WTC11 (cell line): ENCODE data around the gene ERC2. TPM values are rescaled to one million over a fixed set of nuclear protein-coding genes. Genes with fewer than 3 reads are reported as not detected.

Experiments
- ATAC-seq: fragments of 200-7000 bp; cut with Tn5 transposase; 2 replicates; pipeline ENCODE4 v1.10.0; 2021; ENCODE audit warnings: mild to moderate bottlenecking, moderate library complexity
- CTCF ChIA-PET: fragments of 300-600 bp; sonication (Branson Sonifier 250); formaldehyde crosslinking; loops from one replicate; lab custom pipeline; 2021; ENCODE audit warnings: antibody characterized with exemption; lab: Charles Lee
- POLR2A ChIA-PET: fragments of 350-600 bp; sonication (Branson Sonifier 250); formaldehyde crosslinking; loops from one replicate; lab custom pipeline; 2021; ENCODE audit warnings: antibody characterized with exemption; lab: Charles Lee
- DNase-seq: peaks from one replicate; pipeline ENCODE4 v3.0.0; 2021; ENCODE audit warnings: low spot score
- H3K27ac Mint-ChIP-seq: 2 replicates; pipeline ENCODE4 v1.8.0; 2021; ENCODE audit warnings: mixed read lengths
- H3K27me3 Mint-ChIP-seq: 2 replicates; pipeline ENCODE4 v1.8.0; 2021; ENCODE audit warnings: low read depth, mild to moderate bottlenecking, moderate library complexity, mixed read lengths
- H3K36me3 Mint-ChIP-seq: 2 replicates; pipeline ENCODE4 v1.8.0; 2021; ENCODE audit warnings: mixed read lengths
- H3K4me1 Mint-ChIP-seq: 2 replicates; pipeline ENCODE4 v1.8.0; 2022; ENCODE audit warnings: mixed read lengths
- H3K4me3 Mint-ChIP-seq: 2 replicates; pipeline ENCODE4 v1.8.0; 2021; ENCODE audit warnings: mild to moderate bottlenecking, moderate library complexity, mixed read lengths
- H3K9me3 Mint-ChIP-seq: 2 replicates; pipeline ENCODE4 v1.8.0; 2021; ENCODE audit warnings: mixed read lengths
- CREM ChIP-seq: sonication (generic); formaldehyde crosslinking; IDR thresholded peaks from 2 replicates; pipeline ENCODE4 v1.8.1; 2022; ENCODE audit warnings: mild to moderate bottlenecking, missing genetic modification reagents, moderate library complexity
- RORB ChIP-seq: fragments of 250-450 bp; sonication (Bioruptor Pico); IDR thresholded peaks from 2 replicates; pipeline ENCODE4 v1.9.0; 2021; ENCODE audit warnings: mild to moderate bottlenecking
- TEAD1 ChIP-seq: sonication (generic); formaldehyde crosslinking; IDR thresholded peaks from 2 replicates; pipeline ENCODE4 v1.8.0; 2022; ENCODE audit warnings: mild to moderate bottlenecking, missing genetic modification reagents
- ZNF138 ChIP-seq: sonication (generic); formaldehyde crosslinking; conservative IDR thresholded peaks from 2 replicates; pipeline ENCODE4 v1.8.1; 2022; ENCODE audit warnings: mild to moderate bottlenecking, moderate library complexity, missing genetic modification reagents
- ZNF219 ChIP-seq: sonication (generic); formaldehyde crosslinking; IDR thresholded peaks from 2 replicates; pipeline ENCODE4 v1.8.0; 2023; ENCODE audit warnings: missing genetic modification reagents, mild to moderate bottlenecking, borderline replicate concordance
- ZNF423 ChIP-seq: fragments of 250-450 bp; sonication (Bioruptor Pico); IDR thresholded peaks from 2 replicates; pipeline ENCODE4 v2.1.2; 2022; ENCODE audit warnings: mild to moderate bottlenecking, moderate library complexity
- ZNF671 ChIP-seq: fragments of 250-450 bp; sonication (Bioruptor Pico); IDR thresholded peaks from 2 replicates; pipeline ENCODE4 v1.8.0; 2021; ENCODE audit warnings: mild to moderate bottlenecking
- total RNA-seq: library from RNA; stranded (reverse); gene quantifications from 3 replicates; pipeline ENCODE4 v1.2.3, GENCODE V29; 2021
- TF ChIP-seq, protein P1 (sequence below): fragments of 250-450 bp; sonication (Bioruptor Pico); IDR thresholded peaks from 2 replicates; pipeline ENCODE4 v1.9.0; 2021; ENCODE audit warnings: mild to moderate bottlenecking
- TF ChIP-seq, protein P2 (sequence below): sonication (generic); formaldehyde crosslinking; IDR thresholded peaks from 2 replicates; pipeline ENCODE4 v1.8.1; 2023; ENCODE audit warnings: mild to moderate bottlenecking, moderate library complexity, missing genetic modification reagents
- TF ChIP-seq, protein P3 (sequence below): sonication (generic); formaldehyde crosslinking; IDR thresholded peaks from 2 replicates; pipeline ENCODE4 v1.8.1; 2023; ENCODE audit warnings: mild to moderate bottlenecking, missing genetic modification reagents
- TF ChIP-seq, protein P4 (sequence below): fragments of 250-450 bp; sonication (Bioruptor Pico); IDR thresholded peaks from 2 replicates; pipeline ENCODE4 v2.1.2; 2022; ENCODE audit warnings: mild to moderate bottlenecking, moderate library complexity
- TF ChIP-seq, protein P5 (sequence below): sonication (generic); formaldehyde crosslinking; IDR thresholded peaks from 2 replicates; pipeline ENCODE4 v1.8.1; 2022; ENCODE audit warnings: mild to moderate bottlenecking, moderate library complexity, missing genetic modification reagents
- TF ChIP-seq, protein P6 (sequence below): sonication (generic); formaldehyde crosslinking; IDR thresholded peaks from 2 replicates; pipeline ENCODE4 v1.8.0; 2022; ENCODE audit warnings: mild to moderate bottlenecking, missing genetic modification reagents
- TF ChIP-seq, protein P7 (sequence below): sonication (generic); formaldehyde crosslinking; IDR thresholded peaks from 2 replicates; pipeline ENCODE4 v1.8.0; 2023; ENCODE audit warnings: mild to moderate bottlenecking, missing genetic modification reagents

The ERC2 gene
- total RNA-seq, 1 experiment from 2014 or later, result 23.5 TPM

DNA sequence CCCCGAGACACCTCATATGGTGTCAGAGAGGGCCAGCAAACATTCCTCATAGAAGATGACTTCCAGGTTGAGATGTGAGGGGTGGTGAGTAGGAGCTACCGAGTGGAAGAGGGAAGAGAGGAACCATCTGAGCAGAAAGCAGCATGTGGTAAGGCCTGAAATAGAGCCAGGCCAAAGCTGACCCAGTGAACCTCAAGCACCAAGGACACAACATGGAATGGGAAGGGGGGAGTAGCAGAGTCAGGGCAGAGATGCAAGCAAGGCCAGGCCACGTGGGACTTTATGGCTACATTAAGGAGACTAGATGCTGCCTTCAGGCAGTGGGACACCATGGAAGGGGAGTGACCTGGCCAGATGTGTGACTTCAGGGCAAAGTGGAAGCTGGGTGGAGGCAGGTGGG is 942.8 kb downstream of the ERC2 start (continued):
- TF ChIP-seq, protein P1, sequence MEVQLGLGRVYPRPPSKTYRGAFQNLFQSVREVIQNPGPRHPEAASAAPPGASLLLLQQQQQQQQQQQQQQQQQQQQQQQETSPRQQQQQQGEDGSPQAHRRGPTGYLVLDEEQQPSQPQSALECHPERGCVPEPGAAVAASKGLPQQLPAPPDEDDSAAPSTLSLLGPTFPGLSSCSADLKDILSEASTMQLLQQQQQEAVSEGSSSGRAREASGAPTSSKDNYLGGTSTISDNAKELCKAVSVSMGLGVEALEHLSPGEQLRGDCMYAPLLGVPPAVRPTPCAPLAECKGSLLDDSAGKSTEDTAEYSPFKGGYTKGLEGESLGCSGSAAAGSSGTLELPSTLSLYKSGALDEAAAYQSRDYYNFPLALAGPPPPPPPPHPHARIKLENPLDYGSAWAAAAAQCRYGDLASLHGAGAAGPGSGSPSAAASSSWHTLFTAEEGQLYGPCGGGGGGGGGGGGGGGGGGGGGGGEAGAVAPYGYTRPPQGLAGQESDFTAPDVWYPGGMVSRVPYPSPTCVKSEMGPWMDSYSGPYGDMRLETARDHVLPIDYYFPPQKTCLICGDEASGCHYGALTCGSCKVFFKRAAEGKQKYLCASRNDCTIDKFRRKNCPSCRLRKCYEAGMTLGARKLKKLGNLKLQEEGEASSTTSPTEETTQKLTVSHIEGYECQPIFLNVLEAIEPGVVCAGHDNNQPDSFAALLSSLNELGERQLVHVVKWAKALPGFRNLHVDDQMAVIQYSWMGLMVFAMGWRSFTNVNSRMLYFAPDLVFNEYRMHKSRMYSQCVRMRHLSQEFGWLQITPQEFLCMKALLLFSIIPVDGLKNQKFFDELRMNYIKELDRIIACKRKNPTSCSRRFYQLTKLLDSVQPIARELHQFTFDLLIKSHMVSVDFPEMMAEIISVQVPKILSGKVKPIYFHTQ, result no peak
- TF ChIP-seq, protein P2, sequence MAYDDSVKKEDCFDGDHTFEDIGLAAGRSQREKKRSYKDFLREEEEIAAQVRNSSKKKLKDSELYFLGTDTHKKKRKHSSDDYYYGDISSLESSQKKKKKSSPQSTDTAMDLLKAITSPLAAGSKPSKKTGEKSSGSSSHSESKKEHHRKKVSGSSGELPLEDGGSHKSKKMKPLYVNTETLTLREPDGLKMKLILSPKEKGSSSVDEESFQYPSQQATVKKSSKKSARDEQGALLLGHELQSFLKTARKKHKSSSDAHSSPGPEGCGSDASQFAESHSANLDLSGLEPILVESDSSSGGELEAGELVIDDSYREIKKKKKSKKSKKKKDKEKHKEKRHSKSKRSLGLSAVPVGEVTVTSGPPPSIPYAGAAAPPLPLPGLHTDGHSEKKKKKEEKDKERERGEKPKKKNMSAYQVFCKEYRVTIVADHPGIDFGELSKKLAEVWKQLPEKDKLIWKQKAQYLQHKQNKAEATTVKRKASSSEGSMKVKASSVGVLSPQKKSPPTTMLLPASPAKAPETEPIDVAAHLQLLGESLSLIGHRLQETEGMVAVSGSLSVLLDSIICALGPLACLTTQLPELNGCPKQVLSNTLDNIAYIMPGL (CRISPR knock-in tag), result no peak
- TF ChIP-seq, protein P3, sequence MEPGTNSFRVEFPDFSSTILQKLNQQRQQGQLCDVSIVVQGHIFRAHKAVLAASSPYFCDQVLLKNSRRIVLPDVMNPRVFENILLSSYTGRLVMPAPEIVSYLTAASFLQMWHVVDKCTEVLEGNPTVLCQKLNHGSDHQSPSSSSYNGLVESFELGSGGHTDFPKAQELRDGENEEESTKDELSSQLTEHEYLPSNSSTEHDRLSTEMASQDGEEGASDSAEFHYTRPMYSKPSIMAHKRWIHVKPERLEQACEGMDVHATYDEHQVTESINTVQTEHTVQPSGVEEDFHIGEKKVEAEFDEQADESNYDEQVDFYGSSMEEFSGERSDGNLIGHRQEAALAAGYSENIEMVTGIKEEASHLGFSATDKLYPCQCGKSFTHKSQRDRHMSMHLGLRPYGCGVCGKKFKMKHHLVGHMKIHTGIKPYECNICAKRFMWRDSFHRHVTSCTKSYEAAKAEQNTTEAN, result no peak
- TF ChIP-seq, protein P4, sequence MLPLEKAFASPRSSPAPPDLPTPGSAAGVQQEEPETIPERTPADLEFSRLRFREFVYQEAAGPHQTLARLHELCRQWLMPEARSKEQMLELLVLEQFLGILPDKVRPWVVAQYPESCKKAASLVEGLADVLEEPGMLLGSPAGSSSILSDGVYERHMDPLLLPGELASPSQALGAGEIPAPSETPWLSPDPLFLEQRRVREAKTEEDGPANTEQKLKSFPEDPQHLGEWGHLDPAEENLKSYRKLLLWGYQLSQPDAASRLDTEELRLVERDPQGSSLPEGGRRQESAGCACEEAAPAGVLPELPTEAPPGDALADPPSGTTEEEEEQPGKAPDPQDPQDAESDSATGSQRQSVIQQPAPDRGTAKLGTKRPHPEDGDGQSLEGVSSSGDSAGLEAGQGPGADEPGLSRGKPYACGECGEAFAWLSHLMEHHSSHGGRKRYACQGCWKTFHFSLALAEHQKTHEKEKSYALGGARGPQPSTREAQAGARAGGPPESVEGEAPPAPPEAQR, result no peak
- TF ChIP-seq, all 79 proteins: peak for 0

DNA sequence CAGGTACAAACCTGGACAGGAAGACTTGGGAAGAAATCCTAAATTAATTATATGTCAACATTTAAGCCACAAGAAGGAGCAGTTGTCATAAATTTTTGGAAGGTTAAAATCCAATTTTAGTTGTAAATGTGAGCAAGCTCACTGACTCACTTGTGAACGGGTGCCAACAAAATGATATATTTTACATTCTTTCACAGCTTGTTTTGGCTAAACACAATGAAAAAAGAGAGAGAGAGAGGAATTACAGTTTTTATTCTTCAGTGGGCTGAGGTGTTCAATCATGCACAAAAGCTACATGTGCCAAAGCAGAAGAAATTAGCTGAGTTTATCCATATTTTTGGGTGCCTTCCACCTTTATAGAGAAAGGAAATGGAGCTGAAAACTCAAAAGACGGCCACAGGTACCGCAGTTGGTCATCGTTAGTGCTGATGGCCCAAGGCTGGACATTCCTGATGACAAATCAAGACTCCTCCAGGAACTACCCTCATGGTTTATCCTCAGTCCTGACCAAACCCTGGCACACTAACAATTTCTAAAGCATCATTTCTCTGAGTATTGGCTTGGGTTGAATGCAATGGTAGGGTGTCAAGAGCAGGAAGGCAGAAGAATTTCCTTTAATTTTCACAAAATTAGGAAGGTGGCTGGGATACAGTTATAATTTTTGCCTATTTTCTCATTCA is 943.6 kb downstream of the ERC2 start:
- peaks cover 28% of the 10 kb centered on the region for H3K4me1 Mint-ChIP-seq
- ATAC-seq (no peak), DNase-seq (no peak)
- CTCF ChIA-PET, result interaction anchor here (1.7 kb wide), 1 partner anchor 12 kb away, joined by 3 read pairs; no protein-coding TSS in a partner anchor
- no peak for TF ChIP-seq ZNF423
- no peak for TF ChIP-seq RORB (CRISPR knock-in tag)
- TF ChIP-seq, protein P5, sequence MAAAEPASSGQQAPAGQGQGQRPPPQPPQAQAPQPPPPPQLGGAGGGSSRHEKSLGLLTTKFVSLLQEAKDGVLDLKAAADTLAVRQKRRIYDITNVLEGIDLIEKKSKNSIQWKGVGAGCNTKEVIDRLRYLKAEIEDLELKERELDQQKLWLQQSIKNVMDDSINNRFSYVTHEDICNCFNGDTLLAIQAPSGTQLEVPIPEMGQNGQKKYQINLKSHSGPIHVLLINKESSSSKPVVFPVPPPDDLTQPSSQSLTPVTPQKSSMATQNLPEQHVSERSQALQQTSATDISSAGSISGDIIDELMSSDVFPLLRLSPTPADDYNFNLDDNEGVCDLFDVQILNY (CRISPR knock-in tag), result no peak
- TF ChIP-seq, protein P6, sequence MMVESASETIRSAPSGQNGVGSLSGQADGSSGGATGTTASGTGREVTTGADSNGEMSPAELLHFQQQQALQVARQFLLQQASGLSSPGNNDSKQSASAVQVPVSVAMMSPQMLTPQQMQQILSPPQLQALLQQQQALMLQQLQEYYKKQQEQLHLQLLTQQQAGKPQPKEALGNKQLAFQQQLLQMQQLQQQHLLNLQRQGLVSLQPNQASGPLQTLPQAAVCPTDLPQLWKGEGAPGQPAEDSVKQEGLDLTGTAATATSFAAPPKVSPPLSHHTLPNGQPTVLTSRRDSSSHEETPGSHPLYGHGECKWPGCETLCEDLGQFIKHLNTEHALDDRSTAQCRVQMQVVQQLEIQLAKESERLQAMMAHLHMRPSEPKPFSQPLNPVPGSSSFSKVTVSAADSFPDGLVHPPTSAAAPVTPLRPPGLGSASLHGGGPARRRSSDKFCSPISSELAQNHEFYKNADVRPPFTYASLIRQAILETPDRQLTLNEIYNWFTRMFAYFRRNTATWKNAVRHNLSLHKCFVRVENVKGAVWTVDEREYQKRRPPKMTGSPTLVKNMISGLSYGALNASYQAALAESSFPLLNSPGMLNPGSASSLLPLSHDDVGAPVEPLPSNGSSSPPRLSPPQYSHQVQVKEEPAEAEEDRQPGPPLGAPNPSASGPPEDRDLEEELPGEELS (CRISPR knock-in tag), result no peak
- TF ChIP-seq ZNF219, result no peak
- TF ChIP-seq ZNF671 (CRISPR knock-in tag), result no peak
- TF ChIP-seq TEAD1 (CRISPR knock-in tag), result no peak
- no peak overlapping the region for H3K27ac Mint-ChIP-seq
- H3K36me3 Mint-ChIP-seq, result no peaks in the 10 kb centered on the region
- H3K27me3 Mint-ChIP-seq, result no peaks in the 10 kb centered on the region; the same call in 1 of the 2 replicates
- no peak overlapping the region for H3K4me3 Mint-ChIP-seq
- H3K9me3 Mint-ChIP-seq, result no peaks in the 10 kb centered on the region
- POLR2A ChIA-PET, result no interaction called here

DNA sequence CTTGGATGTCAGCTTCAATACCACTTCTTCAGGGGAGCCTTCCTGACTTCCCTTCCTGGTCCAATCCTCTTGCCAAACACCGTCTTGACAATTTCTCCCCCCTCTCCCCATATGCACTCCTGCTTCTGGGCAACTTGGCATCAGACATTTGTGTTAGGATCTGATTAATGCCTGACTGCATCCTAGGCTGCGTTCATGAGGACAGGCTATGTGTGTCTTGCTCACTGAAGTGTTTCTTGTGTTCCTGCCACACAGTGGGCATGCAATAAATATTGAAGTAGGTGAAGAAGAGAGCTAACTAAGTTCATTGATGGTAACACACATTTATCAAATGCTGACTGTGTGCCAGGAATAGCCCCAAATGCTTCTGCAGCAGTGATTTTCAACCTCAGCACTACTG is 944.8 kb downstream of the ERC2 start:
- ATAC-seq, result no peak
- no peak for DNase-seq
- Mint-ChIP-seq H3K9me3 (no peaks in the 10 kb centered on the region), H3K27me3 (no peaks in the 10 kb centered on the region; the same call in 1 of the 2 replicates), H3K4me1 (peaks cover 28% of the 10 kb centered on the region)
- CTCF ChIA-PET, result interaction anchor here (1.7 kb wide), 1 partner anchor 11 kb away, joined by 3 read pairs; no protein-coding TSS in a partner anchor
- TF ChIP-seq, protein P7, sequence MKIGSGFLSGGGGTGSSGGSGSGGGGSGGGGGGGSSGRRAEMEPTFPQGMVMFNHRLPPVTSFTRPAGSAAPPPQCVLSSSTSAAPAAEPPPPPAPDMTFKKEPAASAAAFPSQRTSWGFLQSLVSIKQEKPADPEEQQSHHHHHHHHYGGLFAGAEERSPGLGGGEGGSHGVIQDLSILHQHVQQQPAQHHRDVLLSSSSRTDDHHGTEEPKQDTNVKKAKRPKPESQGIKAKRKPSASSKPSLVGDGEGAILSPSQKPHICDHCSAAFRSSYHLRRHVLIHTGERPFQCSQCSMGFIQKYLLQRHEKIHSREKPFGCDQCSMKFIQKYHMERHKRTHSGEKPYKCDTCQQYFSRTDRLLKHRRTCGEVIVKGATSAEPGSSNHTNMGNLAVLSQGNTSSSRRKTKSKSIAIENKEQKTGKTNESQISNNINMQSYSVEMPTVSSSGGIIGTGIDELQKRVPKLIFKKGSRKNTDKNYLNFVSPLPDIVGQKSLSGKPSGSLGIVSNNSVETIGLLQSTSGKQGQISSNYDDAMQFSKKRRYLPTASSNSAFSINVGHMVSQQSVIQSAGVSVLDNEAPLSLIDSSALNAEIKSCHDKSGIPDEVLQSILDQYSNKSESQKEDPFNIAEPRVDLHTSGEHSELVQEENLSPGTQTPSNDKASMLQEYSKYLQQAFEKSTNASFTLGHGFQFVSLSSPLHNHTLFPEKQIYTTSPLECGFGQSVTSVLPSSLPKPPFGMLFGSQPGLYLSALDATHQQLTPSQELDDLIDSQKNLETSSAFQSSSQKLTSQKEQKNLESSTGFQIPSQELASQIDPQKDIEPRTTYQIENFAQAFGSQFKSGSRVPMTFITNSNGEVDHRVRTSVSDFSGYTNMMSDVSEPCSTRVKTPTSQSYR, result no peak
- no peak for TF ChIP-seq ZNF138 (CRISPR knock-in tag)
- no peak for TF ChIP-seq CREM (CRISPR knock-in tag)
- TF ChIP-seq, all 79 proteins: peak for 0
- Mint-ChIP-seq H3K4me3 (no peak overlapping the region), H3K27ac (no peak overlapping the region), H3K36me3 (no peaks in the 10 kb centered on the region)
- POLR2A ChIA-PET, result no interaction called here
